ENCODE results near the gene MPST. TPM values are rescaled to one million over a fixed set of nuclear protein-coding genes. Genes with fewer than 3 reads are reported as not detected.

The MPST gene
- total RNA-seq, 1 donor from 2014 or later: 36.9 TPM

DNA sequence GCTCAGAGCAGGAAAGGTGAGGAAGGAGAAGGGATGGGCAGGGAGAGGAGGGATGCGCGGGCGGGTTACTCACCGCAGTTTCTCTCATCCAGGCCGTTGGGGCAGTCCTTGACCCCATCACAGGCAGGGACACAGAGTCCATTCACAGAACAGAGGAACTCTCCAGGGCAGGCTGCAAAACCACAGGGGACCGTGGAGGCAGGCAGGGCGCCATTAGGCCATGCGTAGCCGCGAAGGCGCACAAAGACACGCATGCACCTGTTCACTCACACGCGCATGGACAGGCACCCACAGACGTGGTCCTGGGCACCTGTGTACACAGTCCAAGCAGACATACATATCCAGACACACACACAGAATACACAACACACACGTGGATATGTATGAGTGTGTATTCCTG, 55.0 kb downstream of the MPST start:
- TF ChIP-seq, protein P1, sequence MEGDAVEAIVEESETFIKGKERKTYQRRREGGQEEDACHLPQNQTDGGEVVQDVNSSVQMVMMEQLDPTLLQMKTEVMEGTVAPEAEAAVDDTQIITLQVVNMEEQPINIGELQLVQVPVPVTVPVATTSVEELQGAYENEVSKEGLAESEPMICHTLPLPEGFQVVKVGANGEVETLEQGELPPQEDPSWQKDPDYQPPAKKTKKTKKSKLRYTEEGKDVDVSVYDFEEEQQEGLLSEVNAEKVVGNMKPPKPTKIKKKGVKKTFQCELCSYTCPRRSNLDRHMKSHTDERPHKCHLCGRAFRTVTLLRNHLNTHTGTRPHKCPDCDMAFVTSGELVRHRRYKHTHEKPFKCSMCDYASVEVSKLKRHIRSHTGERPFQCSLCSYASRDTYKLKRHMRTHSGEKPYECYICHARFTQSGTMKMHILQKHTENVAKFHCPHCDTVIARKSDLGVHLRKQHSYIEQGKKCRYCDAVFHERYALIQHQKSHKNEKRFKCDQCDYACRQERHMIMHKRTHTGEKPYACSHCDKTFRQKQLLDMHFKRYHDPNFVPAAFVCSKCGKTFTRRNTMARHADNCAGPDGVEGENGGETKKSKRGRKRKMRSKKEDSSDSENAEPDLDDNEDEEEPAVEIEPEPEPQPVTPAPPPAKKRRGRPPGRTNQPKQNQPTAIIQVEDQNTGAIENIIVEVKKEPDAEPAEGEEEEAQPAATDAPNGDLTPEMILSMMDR (IDR thresholded peaks at IDR 0.05): no peak
- TF ChIP-seq EZH2phosphoT487 (IDR thresholded peaks at IDR 0.05): no peak
- TF ChIP-seq EZH2 (IDR thresholded peaks at IDR 0.05): no peak
- Mint-ChIP-seq H3K9me3 (no peaks in the 10 kb centered on the region), H3K4me3 (no peak overlapping the region), H3K27ac (no peak overlapping the region), H3K4me1 (peaks cover 3% of the 10 kb centered on the region), H3K27me3 (ENCODE audit: insufficient read depth, low read depth) (peaks cover 27% of the 10 kb centered on the region), H3K36me3 (no peaks in the 10 kb centered on the region)
- peaks cover 79% of the 10 kb centered on the region for H3K27me3 ChIP-seq
- H3F3A ChIP-seq (ENCODE audit: low read depth): no peaks in the 10 kb centered on the region
- no peak overlapping the region for H3K4me2 ChIP-seq
- H3K36me3 ChIP-seq: no peaks in the 10 kb centered on the region
- H3K4me3 ChIP-seq: no peak overlapping the region
- no peaks in the 10 kb centered on the region for H3K4me1 ChIP-seq
- no peak overlapping the region for H3K9ac ChIP-seq
- H3K79me2 ChIP-seq (ENCODE audit: low read depth): no peaks in the 10 kb centered on the region
- H3K27ac ChIP-seq: no peak overlapping the region
- no peak overlapping the region for H2AFZ ChIP-seq (replicated peaks)
- H4K20me1 ChIP-seq (ENCODE audit: low read depth): no peaks in the 10 kb centered on the region
- no peak for DNase-seq (ENCODE audit: low spot score)
- H3K9me3 ChIP-seq (ENCODE audit: low read depth): no peaks in the 10 kb centered on the region

DNA sequence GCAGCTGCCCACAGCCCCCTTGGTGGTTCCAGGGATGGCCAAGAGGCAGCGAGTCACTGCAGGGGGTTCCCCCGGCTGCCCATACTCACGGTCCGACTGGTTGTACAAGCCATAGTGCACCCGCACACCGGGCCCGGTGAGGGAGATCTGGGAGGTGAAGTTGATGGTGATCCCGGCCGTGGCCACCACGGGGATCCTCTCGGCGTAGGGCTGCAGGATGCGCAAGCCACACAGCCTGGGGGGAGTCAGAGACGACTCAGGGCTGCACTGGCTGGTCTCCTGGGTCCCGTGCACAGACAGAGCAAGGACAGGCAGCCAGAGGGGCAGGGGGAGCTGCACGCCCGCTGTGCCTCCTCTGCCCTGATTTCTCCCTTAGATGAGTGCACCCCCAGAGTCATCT, 55.5 kb downstream of the MPST start:
- TF ChIP-seq EZH2phosphoT487 (IDR thresholded peaks at IDR 0.05) (no peak), EZH2 (IDR thresholded peaks at IDR 0.05) (no peak)
- TF ChIP-seq, protein P1 (IDR thresholded peaks at IDR 0.05): no peak
- H4K20me1 ChIP-seq (ENCODE audit: low read depth): no peaks in the 10 kb centered on the region

GRCh38 chr22:37075822-37076433, 56.4 kb downstream of the MPST start:
- TF ChIP-seq EZH2phosphoT487 (IDR thresholded peaks at IDR 0.05) (no peak), EZH2 (IDR thresholded peaks at IDR 0.05) (no peak)
- TF ChIP-seq, protein P1 (IDR thresholded peaks at IDR 0.05): no peak
- no peaks in the 10 kb centered on the region for H3K9me3 Mint-ChIP-seq
- H3K36me3 Mint-ChIP-seq: no peaks in the 10 kb centered on the region

More for the DNA sequence above, 55.5 kb downstream of the MPST start:
- no peak overlapping the region for H3K4me2 ChIP-seq
- H3K36me3 ChIP-seq: no peaks in the 10 kb centered on the region
- H3K4me1 ChIP-seq: no peaks in the 10 kb centered on the region
- Mint-ChIP-seq H3K9me3 (no peaks in the 10 kb centered on the region), H3K4me1 (peaks cover 3% of the 10 kb centered on the region), H3K36me3 (no peaks in the 10 kb centered on the region), H3K27ac (no peak overlapping the region), H3K4me3 (no peak overlapping the region), H3K27me3 (ENCODE audit: insufficient read depth, low read depth) (peaks cover 21% of the 10 kb centered on the region)
- DNase-seq (ENCODE audit: low spot score): no peak
- no peak overlapping the region for H3K9ac ChIP-seq
- H3F3A ChIP-seq (ENCODE audit: low read depth): no peaks in the 10 kb centered on the region
- no peaks in the 10 kb centered on the region for H3K79me2 ChIP-seq (ENCODE audit: low read depth)
- no peaks in the 10 kb centered on the region for H3K9me3 ChIP-seq (ENCODE audit: low read depth)
- H3K4me3 ChIP-seq: no peak overlapping the region
- no peak overlapping the region for H2AFZ ChIP-seq (replicated peaks)
- H3K27ac ChIP-seq: no peak overlapping the region
- peaks cover 74% of the 10 kb centered on the region for H3K27me3 ChIP-seq

More at GRCh38 chr22:37075822-37076433, 56.4 kb downstream of the MPST start:
- Histone ChIP-seq H4K20me1 (ENCODE audit: low read depth) (no peaks in the 10 kb centered on the region), H3K36me3 (no peaks in the 10 kb centered on the region), H2AFZ (replicated peaks) (no peak overlapping the region), H3K27me3 (peaks cover 65% of the 10 kb centered on the region), H3K9ac (no peak overlapping the region), H3K4me1 (no peaks in the 10 kb centered on the region), H3K4me3 (no peak overlapping the region), H3K27ac (no peak overlapping the region), H3F3A (ENCODE audit: low read depth) (no peaks in the 10 kb centered on the region), H3K4me2 (no peak overlapping the region), H3K79me2 (ENCODE audit: low read depth) (no peaks in the 10 kb centered on the region), H3K9me3 (ENCODE audit: low read depth) (no peaks in the 10 kb centered on the region)
- no peak overlapping the region for H3K4me3 Mint-ChIP-seq
- no peak overlapping the region for H3K27ac Mint-ChIP-seq
- no peak for DNase-seq (ENCODE audit: low spot score)
- H3K27me3 Mint-ChIP-seq (ENCODE audit: insufficient read depth, low read depth): peaks cover 21% of the 10 kb centered on the region
- peaks cover 3% of the 10 kb centered on the region for H3K4me1 Mint-ChIP-seq
